Chondrocyte (in vitro differentiated cells): ENCODE results near the gene RAD51B. TPM values are rescaled to one million over a fixed set of nuclear protein-coding genes. Genes with fewer than 3 reads are reported as not detected.

Experiments
- DNase-seq: peaks from one replicate; pipeline ENCODE4 v3.0.0; 2021; ENCODE audit warnings: mixed read lengths, low spot score
- H3K27ac Mint-ChIP-seq: one replicate; pipeline ENCODE4 v1.8.0; 2021; ENCODE audit warnings: mild to moderate bottlenecking, moderate library complexity, mixed read lengths; ENCODE audit not compliant: unreplicated experiment
- H3K27me3 Mint-ChIP-seq: 2 replicates; pipeline ENCODE4 v1.8.0; 2021; ENCODE audit warnings: low read depth, mixed read lengths
- H3K36me3 Mint-ChIP-seq: 2 replicates; pipeline ENCODE4 v1.8.0; 2021; ENCODE audit warnings: low read depth, mixed read lengths
- H3K4me1 Mint-ChIP-seq: 2 replicates; pipeline ENCODE4 v1.8.0; 2021; ENCODE audit warnings: low read depth, mild to moderate bottlenecking, mixed read lengths
- H3K4me3 Mint-ChIP-seq: one replicate; pipeline ENCODE4 v1.8.0; 2021; ENCODE audit warnings: mild to moderate bottlenecking, moderate library complexity, mixed read lengths; ENCODE audit not compliant: unreplicated experiment
- H3K9me3 Mint-ChIP-seq: 2 replicates; pipeline ENCODE4 v1.8.0; 2021; ENCODE audit warnings: low read depth, mixed read lengths
- CTCF ChIP-seq: fragments of 200-600 bp; sonication (generic); IDR thresholded peaks from 2 replicates; pipeline ENCODE4 v1.5.0; 2021; ENCODE audit warnings: antibody characterized with exemption, mild to moderate bottlenecking, moderate library complexity
- total RNA-seq: library from RNA; stranded (reverse); gene quantifications from 3 replicates; pipeline ENCODE4 v1.2.1, GENCODE V29; 2021

The RAD51B gene
- total RNA-seq, 1 donor from 2014 or later = 8.2 TPM

- no peak for TF ChIP-seq CTCF
- Mint-ChIP-seq H3K9me3 (no peaks in the 10 kb centered on the region), H3K4me3 (peak overlapping the region; percentile 56), H3K36me3 (no peaks in the 10 kb centered on the region), H3K4me1 (peaks cover 23% of the 10 kb centered on the region), H3K27me3 (no peaks in the 10 kb centered on the region), H3K27ac (no peak overlapping the region)
- no peak for DNase-seq
Observed at GRCh38 chr14:68628605-68629310, 809.2 kb downstream of the RAD51B start.

- TF ChIP-seq CTCF = no peak
- H3K27ac Mint-ChIP-seq = no peak overlapping the region
- H3K4me1 Mint-ChIP-seq = peaks cover 21% of the 10 kb centered on the region
- no peak for DNase-seq
- no peaks in the 10 kb centered on the region for H3K36me3 Mint-ChIP-seq
- H3K9me3 Mint-ChIP-seq = no peaks in the 10 kb centered on the region
- no peak overlapping the region for H3K4me3 Mint-ChIP-seq
- H3K27me3 Mint-ChIP-seq = no peaks in the 10 kb centered on the region
Observed at GRCh38 chr14:68630081-68630571, 810.5 kb downstream of the RAD51B start.

DNA sequence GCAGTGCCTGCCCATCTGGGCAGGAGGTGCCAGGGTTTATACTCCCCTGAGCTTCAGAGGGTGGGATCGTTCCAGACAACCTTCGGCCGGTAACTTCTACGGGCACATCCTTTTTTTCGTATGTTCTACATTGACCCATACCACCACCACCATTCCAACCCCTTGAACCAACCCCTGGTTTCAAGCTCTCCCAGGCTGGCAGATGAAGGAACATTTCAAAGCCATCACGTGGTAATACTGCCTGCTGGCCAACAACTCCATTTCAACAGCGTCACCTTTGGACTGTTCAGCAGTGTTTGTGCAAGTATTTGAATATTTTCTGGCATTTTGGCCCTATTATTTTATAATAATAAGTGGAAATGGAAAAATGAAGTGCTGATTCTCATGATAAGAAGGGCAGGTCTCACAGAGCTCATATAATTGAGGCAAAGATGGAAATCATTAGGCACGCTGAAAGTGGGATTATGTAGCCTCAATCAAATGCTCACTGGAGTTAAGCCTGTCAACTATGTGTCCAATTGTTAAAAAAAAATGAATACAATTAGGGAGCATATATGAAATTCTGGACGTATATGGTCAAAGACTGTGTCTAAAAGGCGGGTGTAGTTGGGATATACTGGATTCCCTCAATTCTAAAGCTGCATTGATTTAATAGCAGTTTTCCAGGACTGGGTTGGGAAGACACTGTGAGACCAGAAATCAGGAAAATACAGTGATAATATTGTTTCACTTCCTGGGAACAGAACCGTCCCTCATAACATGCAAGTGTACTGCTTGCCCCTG is 811.2 kb downstream of the RAD51B start:
- DNase-seq = no peak
- Mint-ChIP-seq H3K27ac (no peak overlapping the region), H3K27me3 (no peaks in the 10 kb centered on the region), H3K4me3 (no peak overlapping the region), H3K36me3 (no peaks in the 10 kb centered on the region), H3K9me3 (no peaks in the 10 kb centered on the region), H3K4me1 (peaks cover 21% of the 10 kb centered on the region)
- no peak for TF ChIP-seq CTCF

DNA sequence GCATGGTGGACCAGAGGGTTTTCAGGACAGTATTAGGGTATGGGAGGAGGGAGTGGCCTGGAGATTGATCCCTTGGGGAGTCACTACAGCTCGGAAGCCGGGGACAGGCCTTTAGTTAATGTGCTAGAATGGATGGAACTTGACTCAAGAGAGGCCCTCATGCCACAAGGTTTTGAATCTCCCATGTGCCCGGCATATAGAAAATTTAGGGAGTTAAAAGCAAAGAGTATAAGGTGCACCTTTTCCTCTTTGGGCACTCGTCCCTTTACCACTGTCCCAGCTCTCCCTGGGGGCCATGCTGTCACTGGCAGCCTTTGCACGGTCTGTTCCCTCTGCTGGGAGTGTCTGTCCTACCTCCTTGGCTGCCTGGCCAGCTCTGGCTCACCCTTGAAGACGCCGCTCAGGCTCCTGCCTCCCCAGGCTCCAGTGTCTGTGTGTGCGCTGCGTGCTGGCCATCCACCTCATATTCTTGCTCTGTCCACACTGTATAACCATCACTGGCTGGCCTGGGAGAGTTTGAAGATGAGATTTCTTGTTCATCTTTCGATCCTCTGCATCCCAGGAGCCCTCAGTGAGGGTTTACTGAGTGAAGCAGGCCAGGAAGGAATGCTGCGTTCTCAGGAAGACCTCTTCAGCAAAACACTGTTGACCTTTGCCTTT is 811.9 kb downstream of the RAD51B start:
- Mint-ChIP-seq H3K9me3 (no peaks in the 10 kb centered on the region), H3K4me3 (no peak overlapping the region), H3K4me1 (peaks cover 21% of the 10 kb centered on the region), H3K27me3 (no peaks in the 10 kb centered on the region), H3K36me3 (no peaks in the 10 kb centered on the region), H3K27ac (no peak overlapping the region)
- no peak for DNase-seq
- TF ChIP-seq CTCF = no peak
